Liver (tissue), 3 donors: ENCODE results near the gene C15orf39.
"Not testable (repeated sequence)": the region's sequence is repeated elsewhere in the genome, so short reads cannot be mapped to it uniquely, and the experiment has no call there.

Source experiments
- ATF3 ChIP-seq: IDR thresholded peaks from 2 replicates; pipeline ENCODE4 v1.6.1; 2016; ENCODE audit warnings: antibody characterized with exemption
- CTCF ChIP-seq: fragments of 150-350 bp; IDR thresholded peaks from 2 replicates; pipeline ENCODE4 v1.5.1; 2017; ENCODE audit warnings: improper control_type of control experiment, low read depth, low read length; ENCODE audit not compliant: missing input control
- FOXA2 ChIP-seq: IDR thresholded peaks from 2 replicates; pipeline ENCODE4 v1.6.1; 2016; ENCODE audit warnings: antibody characterized with exemption
- GABPA ChIP-seq, 2 donors: IDR thresholded peaks in 1 of 2; conservative IDR thresholded peaks in 1 of 2; 2 replicates each; pipeline ENCODE4 v1.6.1; 2016; ENCODE audit warnings: antibody characterized with exemption in 2 of 2, mild to moderate bottlenecking in 1 of 2, moderate library complexity in 1 of 2
- HNF4A ChIP-seq, 2 donors: conservative IDR thresholded peaks; 2 replicates each; pipeline ENCODE4 v1.6.1; 2016; ENCODE audit warnings: antibody characterized with exemption in 2 of 2, mild to moderate bottlenecking in 2 of 2
- JUND ChIP-seq, 2 donors: IDR thresholded peaks; 2 replicates each; pipeline ENCODE4 v1.6.1; 2016; ENCODE audit warnings: antibody characterized with exemption in 2 of 2
- MAX ChIP-seq: IDR thresholded peaks from 2 replicates; pipeline ENCODE4 v1.6.1; 2016; ENCODE audit warnings: antibody characterized with exemption
- NR2F2 ChIP-seq: IDR thresholded peaks from 2 replicates; pipeline ENCODE4 v1.6.1; 2016; ENCODE audit warnings: antibody characterized with exemption
- RAD21 ChIP-seq, 2 donors: IDR thresholded peaks; 2 replicates each; pipeline ENCODE4 v1.6.1; 2016; ENCODE audit warnings: antibody characterized with exemption in 2 of 2, mild to moderate bottlenecking in 2 of 2
- REST ChIP-seq: IDR thresholded peaks from 2 replicates; pipeline ENCODE4 v1.6.1; 2016; ENCODE audit warnings: antibody characterized with exemption, mild to moderate bottlenecking
- RXRA ChIP-seq, 2 donors: IDR thresholded peaks; 2 replicates each; pipeline ENCODE4 v1.6.1; 2017 to 2018; ENCODE audit warnings: antibody characterized with exemption in 2 of 2, mild to moderate bottlenecking in 1 of 2
- SP1 ChIP-seq: IDR thresholded peaks from 2 replicates; pipeline ENCODE4 v1.6.1; 2018; ENCODE audit warnings: antibody characterized with exemption, mild to moderate bottlenecking
- TAF1 ChIP-seq: conservative IDR thresholded peaks from 2 replicates; pipeline ENCODE4 v1.6.1; 2016; ENCODE audit warnings: antibody characterized with exemption, mild to moderate bottlenecking
- YY1 ChIP-seq: IDR thresholded peaks from 2 replicates; pipeline ENCODE4 v1.6.1; 2016; ENCODE audit warnings: antibody characterized with exemption, mild to moderate bottlenecking
- donor health status: healthy.
- donor health status: healthy.

GRCh38 chr15:75248991-75249390 is 47.3 kb downstream of the C15orf39 start:
- not testable (repeated sequence) for TF ChIP-seq RAD21 (IDR thresholded peaks at IDR 0.05); MAX; CTCF; YY1; NR2F2; REST; JUND (IDR thresholded peaks at IDR 0.05); SP1; HNF4A (conservative IDR thresholded peaks at IDR 0.05); TAF1; ATF3; RXRA (IDR thresholded peaks at IDR 0.05); GABPA (IDR thresholded peaks at IDR 0.05 in 1 of 2, conservative IDR thresholded peaks at IDR 0.05 in 1 of 2); FOXA2
